ENCODE results near the gene ST3GAL3. TPM values are rescaled to one million over a fixed set of nuclear protein-coding genes. Genes with fewer than 3 reads are reported as not detected.

ST3GAL3 gene
- total RNA-seq, 1 experiment from 2014 or later, result 8.3 TPM

- Histone ChIP-seq H2BK12ac (ENCODE audit: insufficient read length, low read depth, low read length) (no peak overlapping the region), H3K23ac (ENCODE audit: insufficient read length, low read depth, low read length) (no peak overlapping the region), H3K4me1 (ENCODE audit: insufficient read depth, low read length) (no peaks in the 10 kb centered on the region), H3K4me2 (ENCODE audit: insufficient read depth, insufficient read length, low read length) (no peak overlapping the region), H3K27me3 (ENCODE audit: insufficient read depth, low read length) (no peaks in the 10 kb centered on the region), H3T11ph (ENCODE audit: low read length) (no peak overlapping the region), H3K9me3 (ENCODE audit: control insufficient read depth, low read depth, low read length) (no peaks in the 10 kb centered on the region), H3K23me2 (ENCODE audit: insufficient read length, low read depth, low read length, poor library complexity, severe bottlenecking) (no peaks in the 10 kb centered on the region), H3K56ac (ENCODE audit: insufficient read length, low read depth, low read length) (no peak overlapping the region), H4K20me1 (ENCODE audit: control insufficient read depth, insufficient read depth, insufficient read length) (no peaks in the 10 kb centered on the region), H2BK120ac (ENCODE audit: low read depth, low read length, poor library complexity, severe bottlenecking) (no peak overlapping the region), H3K18ac (ENCODE audit: insufficient read length, low read depth, low read length) (no peak overlapping the region), H4K8ac (replicated peaks; ENCODE audit: insufficient read length, low read depth, low read length) (no peak overlapping the region), H4K91ac (ENCODE audit: insufficient read length, low read depth, low read length) (no peak overlapping the region), H2AK5ac (ENCODE audit: insufficient read length, low read length) (no peak overlapping the region), H2BK20ac (ENCODE audit: low read depth, low read length, poor library complexity, severe bottlenecking) (no peak overlapping the region), H3K14ac (ENCODE audit: insufficient read depth, low read length) (no peak overlapping the region), H4K5ac (ENCODE audit: insufficient read length, low read depth, low read length) (no peak overlapping the region), H2AFZ (ENCODE audit: low read length) (no peak overlapping the region), H2BK5ac (ENCODE audit: insufficient read length, low read length) (no peak overlapping the region), H3K27ac (ENCODE audit: insufficient read length, low read depth, low read length) (no peak overlapping the region), H3K9ac (ENCODE audit: extremely low read depth, insufficient read length, low read length) (no peak overlapping the region), H3K79me2 (ENCODE audit: insufficient read depth, low read length) (no peaks in the 10 kb centered on the region), H2BK15ac (ENCODE audit: low read depth, low read length) (no peak overlapping the region), H3K4ac (ENCODE audit: low read depth, low read length) (no peak overlapping the region), H3K79me1 (ENCODE audit: insufficient read depth, low read depth, low read length, poor library complexity, severe bottlenecking) (no peaks in the 10 kb centered on the region)
- Mint-ChIP-seq H3K27ac (0 out of 7 replicates have a peak overlapping the region, but pooled peaks of 1 of the 3 experiments have one; percentile 18), H3K4me1 (peaks cover 2 to 10% of the 10 kb centered on the region in 2 experiments; a peak in 3 of 4 replicates), H3K9me3 (no peaks in the 10 kb centered on the region), H3K36me3 (ENCODE audit: insufficient read depth in 1 of 3, low read depth in 3 of 3) (no peaks in the 10 kb centered on the region), H3K27me3 (ENCODE audit: low read depth) (no peaks in the 10 kb centered on the region), H3K4me3 (no peak overlapping the region)
- no peak for DNase-seq
- TF ChIP-seq, protein P1, sequence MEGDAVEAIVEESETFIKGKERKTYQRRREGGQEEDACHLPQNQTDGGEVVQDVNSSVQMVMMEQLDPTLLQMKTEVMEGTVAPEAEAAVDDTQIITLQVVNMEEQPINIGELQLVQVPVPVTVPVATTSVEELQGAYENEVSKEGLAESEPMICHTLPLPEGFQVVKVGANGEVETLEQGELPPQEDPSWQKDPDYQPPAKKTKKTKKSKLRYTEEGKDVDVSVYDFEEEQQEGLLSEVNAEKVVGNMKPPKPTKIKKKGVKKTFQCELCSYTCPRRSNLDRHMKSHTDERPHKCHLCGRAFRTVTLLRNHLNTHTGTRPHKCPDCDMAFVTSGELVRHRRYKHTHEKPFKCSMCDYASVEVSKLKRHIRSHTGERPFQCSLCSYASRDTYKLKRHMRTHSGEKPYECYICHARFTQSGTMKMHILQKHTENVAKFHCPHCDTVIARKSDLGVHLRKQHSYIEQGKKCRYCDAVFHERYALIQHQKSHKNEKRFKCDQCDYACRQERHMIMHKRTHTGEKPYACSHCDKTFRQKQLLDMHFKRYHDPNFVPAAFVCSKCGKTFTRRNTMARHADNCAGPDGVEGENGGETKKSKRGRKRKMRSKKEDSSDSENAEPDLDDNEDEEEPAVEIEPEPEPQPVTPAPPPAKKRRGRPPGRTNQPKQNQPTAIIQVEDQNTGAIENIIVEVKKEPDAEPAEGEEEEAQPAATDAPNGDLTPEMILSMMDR (conservative IDR thresholded peaks at IDR 0.05), result no peak
- WGBS (ENCODE audit: extremely low coverage, insufficient read length, low lambda C conversion rate), result no CpG with 5 or more reads among the region's 8 CpGs
Observed at GRCh38 chr1:43850591-43851233, 143.4 kb downstream of the ST3GAL3 start.
